ENCODE data around the gene GUCY2C.

GUCY2C gene

GRCh38 chr12:14619741-14620501 is 76.5 kb downstream of the GUCY2C start:
- DNase-seq, result no peak

- no peak for DNase-seq
Measured at GRCh38 chr12:14618983-14619382, 77.4 kb downstream of the GUCY2C start.

- DNase-seq, result no peak
Measured at GRCh38 chr12:14614704-14615121, 81.7 kb downstream of the GUCY2C start.

DNA sequence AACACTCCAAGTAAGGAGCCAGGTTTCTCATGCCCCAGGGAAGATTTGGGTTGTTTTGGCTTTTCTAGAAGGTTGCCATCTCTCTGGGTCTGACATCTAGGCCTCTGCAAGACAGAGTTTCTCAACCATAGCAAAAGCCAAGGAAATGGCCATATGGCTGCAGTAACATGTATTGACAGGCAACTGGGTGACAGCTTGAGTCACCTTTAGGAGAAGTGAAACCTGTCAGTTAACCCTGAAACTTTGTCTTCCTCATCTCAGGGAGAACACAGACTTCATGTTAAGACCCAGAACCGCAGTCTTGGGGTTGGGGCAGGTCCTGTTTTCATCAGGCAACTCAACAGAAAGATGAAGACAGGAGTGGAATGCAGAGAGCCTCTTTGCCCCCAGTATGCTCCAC is 82.7 kb downstream of the GUCY2C start:
- DNase-seq, result no peak

DNA sequence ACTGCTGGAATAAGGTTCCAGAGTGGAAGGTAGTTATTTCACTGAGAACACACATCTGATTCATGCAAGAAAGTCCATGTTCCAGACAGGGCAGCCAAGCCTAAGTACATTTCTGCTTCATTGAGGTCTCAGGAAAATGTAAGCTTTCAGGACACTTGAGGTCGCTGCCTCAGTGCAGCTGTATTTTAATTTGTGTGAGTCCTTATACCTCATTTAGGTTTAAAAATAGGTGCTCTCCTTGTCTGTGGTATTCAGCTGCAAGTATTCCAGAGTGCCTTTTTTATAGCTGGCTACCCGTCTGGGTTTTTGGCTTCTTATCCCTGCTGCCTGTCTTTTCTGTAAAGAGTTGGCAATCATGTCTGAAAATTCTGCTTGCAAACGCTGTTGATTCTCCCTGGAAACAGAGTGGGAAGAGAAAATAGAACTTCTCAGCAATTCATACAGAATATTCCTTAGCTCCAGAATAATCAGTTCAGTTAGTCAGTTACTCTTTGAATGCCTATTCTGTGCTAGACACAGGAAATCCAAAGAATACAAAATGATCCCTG is 83.4 kb downstream of the GUCY2C start:
- no peak for DNase-seq

DNA sequence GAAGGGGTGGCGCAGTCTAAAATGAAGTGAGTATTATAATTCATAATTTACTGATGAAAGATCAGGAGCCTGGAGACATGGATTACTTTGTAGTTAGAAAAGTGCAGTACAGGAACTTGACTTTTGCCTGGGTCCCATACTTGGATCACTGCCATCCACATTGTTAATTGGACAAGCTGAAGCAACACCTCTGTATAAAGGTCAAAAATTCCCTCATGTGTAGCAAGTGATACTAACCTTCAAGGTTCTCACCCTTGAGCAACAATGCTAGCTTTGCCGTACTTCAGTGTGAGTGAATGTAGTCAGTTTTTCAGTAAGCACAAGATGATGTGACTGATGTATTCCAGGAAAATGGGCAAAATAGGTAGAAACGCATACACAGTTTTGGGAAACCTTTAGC is 84.1 kb downstream of the GUCY2C start:
- no peak for DNase-seq

DNA sequence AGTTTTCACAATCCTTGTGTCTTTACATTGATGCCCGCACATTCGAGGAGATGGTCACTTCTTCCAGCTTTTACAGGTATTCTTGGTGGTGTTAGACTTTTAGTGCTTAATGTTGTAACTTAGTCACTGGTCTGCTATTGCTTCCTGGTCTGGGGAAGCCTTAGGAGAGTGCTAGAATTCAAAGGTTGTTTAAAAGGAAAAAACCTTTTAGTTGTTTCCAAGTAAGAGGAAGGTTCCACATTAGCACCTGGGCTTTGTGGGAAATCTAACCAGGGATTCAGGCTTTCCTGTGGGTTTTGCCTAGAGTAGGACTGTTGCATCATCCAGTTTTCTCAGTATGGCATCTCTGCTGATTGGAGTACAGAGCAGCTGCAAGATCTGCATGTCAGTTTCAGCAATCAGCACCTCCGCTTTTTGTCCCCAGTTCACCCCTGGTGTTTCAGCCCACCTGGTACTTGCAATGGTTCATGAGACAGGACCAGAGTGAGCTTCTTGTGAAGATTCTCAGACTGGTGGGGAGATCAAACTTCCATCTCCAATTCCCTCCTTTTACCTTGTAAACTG is 84.7 kb downstream of the GUCY2C start:
- no peak for DNase-seq

DNA sequence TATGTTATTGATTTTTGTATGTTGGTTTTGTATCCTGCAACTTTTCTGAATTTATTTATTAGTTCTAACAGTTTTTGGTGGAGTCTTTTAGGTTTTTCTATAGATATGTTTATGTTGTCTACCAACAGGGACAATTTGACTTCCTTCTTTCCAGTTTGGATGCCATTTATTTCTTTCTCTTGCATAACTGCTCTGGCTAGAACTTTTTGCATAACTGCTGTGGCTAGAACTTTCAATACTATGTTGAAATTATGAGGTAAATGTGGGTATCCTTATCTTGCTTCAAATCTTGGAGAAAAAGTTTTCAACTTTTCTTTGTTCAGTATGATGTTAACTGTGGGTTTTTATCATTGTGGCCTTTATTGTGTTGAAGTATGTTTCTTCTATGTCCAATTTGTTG is 88.8 kb downstream of the GUCY2C start:
- no peak for DNase-seq

DNA sequence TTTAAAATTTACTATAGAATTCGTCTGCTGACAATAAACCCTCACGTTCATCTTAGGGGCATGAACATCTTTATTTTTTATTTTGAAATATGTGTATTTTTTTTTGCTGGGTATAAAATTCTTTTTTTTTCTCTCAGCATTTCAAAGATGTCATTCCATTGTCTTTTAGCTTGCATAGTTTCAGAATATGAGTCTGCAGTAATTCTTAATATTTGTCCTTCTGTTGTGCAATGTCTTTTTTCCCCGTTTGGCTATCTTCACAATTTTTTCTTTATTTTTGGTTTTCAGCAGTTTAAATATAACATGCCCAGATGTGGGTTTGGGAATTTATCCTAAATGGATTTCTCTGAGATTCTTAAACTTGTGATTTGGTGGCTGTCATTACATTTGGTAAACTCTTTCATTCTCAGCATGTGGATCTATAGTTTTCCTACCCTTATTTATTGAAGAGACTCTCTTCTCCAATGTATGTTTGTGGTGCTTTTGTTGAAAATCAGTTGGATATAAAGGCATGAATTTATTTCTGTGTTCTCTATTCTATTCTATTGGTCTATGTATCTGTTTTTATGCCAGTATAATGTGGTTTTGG is 90.9 kb downstream of the GUCY2C start:
- peak; percentile 13 for DNase-seq

DNA sequence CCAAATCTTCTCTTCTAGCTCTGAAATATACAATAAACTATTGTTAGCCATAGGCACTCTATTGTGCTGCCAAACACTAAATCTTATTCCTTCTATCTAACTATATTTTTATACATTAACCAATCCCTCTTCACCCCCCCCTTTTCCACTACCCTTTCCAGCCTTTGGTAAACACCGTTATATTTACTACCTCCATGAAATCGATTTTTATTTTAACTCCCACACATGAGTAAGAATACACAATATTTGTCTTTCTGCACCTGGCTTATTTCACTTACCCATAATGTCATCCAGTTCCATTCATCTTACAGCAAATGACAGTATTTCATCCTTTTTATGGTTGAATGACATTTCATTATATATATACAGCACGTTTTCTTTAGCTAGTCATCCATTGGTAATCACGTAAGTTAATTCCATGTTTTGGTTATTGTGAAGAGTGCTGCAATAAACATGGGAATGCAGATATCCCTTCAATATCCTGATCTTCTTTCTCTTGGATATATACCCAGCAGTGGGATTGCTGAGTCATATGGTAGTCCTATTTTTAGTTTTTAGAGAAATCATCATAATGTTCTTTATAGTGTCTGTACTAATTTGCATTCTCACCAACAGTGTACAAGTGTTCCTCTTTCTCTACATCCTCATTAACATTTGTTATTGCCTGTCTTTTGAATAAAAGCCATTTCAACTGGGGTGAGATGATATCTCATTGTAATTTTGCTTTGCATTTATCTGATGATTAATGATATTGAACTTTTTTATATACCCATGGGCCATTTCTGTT is 94.5 kb downstream of the GUCY2C start:
- DNase-seq, result no peak

- no peak for DNase-seq
Measured at GRCh38 chr12:14597480-14597879, 98.9 kb downstream of the GUCY2C start.

DNA sequence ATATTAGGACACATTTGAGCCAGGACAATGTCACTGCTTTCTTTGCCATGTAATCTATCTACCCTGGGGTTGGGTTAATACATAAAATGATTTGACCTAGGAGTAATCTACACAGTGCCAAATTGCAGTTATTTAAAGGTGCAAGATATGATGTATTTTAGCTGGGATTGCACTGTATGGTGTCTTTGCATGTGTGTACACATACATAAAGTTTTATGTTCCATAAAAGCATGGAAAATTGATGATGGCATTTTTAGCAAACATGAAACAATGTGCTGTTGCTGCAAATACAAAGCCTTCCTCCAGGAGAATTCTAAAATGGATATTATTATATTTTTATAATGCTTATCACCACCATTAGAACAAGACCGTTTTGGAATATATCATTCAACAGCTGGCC is 104.7 kb downstream of the GUCY2C start:
- DNase-seq, result no peak

DNA sequence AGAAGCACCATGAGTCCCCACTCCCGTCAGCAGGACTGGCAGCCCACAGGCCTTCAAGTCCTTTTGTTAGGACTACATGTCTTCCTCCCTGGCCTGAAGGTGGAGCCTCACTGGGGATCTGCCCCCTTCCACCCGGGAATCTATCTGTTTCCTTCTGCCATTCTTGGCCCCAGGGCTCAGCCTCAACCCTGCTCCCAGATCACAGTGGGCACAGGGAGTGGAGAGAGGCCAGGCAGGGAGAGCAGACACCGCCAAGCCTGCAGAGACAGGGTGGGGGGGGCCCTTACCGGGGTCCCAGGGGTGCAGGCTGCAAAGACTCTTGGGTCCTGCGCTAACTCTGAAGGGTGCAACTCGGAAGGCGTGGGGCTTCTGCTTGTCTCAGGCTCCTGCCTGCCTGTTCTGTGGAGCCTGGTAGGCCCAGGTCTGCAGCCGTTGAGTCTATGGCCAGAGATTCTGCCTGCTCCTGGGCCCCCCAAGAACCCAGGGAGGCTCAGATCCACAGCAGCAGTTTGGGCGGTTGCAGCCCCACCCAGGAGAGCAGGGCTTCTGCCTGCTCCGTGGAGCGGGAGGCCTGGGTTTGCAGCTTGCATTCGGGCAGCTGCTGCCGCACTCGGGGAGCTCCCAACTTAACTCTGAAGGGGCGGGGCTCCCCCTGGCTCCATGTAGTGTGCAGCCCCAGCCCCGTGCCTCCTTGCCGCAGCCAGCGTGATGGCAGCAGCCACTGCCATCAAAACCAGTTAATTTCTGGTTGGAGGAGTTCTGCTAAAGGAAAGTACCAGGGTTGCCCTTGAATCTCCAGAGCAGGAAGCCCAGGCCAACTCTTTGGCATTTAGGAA is 107.0 kb downstream of the GUCY2C start:
- DNase-seq, result no peak

- no peak for DNase-seq
Measured at GRCh38 chr12:14588571-14588970, 107.8 kb downstream of the GUCY2C start.

GRCh38 chr12:14578646-14579045 is 117.8 kb downstream of the GUCY2C start:
- no peak for DNase-seq

GRCh38 chr12:14577344-14577743 is 119.1 kb downstream of the GUCY2C start:
- DNase-seq, result no peak

DNA sequence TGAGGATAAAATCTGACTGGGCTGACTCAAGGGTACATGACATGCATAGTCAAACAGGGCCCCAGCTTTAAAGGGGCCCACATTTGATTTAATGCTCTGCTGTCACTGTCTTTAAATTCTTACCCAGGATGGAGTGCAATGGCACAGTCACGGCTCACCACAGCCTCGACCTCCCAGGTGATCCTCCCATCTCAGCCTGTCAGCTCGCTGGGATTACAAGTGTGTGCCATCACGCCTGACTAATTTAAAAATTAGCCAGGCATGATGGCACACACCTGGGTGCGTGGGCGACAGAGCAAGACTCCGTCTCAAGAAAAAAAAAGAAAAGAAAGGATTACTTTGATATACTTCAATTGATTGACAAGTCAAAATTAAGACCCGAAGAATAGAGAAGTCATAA is 119.5 kb downstream of the GUCY2C start:
- no peak for DNase-seq

DNA sequence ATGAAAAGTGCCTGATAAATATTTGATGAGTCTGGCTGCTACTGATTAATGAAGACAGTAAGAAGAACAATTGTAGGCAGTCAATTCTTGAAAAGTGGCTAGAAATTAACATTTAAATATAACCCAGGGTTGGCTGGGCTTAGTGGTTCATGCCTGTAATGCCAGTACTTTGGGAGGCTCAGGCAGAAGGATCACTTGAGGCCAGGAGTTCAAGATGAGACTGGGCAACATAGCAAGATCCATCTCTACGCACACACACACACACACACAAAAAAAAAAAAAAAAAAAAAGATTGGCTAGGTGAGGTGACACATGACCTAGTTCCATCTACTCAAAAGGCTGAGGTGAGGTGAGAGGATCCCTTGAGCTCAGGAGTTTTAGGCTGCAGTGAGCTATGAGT is 120.8 kb downstream of the GUCY2C start:
- DNase-seq, result no peak

- no peak for DNase-seq
Measured at GRCh38 chr12:14573118-14573517, 123.3 kb downstream of the GUCY2C start.

DNA sequence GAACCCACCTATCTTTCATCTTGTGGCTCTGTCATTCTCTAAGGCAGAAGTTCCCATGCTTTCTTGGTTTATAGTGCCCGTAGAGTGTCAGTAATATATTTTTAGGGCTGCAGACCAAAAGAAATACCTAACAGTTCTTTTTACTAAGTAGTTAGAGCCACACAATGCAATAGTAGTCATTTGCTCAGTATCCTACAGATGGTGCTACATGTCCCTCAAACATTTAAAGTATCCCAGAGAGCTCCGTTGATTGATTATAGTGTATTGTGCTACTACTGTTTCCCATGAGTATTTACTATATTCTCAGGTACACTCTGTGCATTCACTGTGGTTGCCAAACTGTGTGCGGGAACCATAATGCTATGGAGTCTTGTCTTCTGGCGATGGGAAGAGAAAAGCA is 124.0 kb downstream of the GUCY2C start:
- no peak for DNase-seq

GRCh38 chr12:14571779-14572178 is 124.6 kb downstream of the GUCY2C start:
- no peak for DNase-seq

DNA sequence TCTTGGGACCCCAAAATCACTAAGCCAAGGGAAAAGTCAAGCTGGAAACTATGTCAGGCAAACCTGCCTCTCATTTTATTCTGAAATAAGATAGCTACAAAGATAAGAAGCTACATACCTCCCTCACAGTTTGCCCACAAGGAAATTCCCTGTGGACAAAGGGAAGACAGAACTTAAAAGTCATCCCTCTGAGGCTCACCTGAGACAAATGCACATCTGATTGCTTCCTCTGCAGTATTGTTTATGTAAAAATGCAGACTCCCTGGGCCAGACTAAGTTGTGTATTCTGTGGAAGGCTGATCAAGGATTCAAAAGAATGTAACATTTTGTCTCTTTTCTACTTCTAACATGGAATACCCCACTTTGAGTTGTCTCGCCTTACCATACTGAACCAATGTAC is 126.2 kb downstream of the GUCY2C start:
- no peak for DNase-seq

Data from NCI-H2029 (cell line).